Measurements from ENCODE around the gene WDR33.

The WDR33 gene

DNA sequence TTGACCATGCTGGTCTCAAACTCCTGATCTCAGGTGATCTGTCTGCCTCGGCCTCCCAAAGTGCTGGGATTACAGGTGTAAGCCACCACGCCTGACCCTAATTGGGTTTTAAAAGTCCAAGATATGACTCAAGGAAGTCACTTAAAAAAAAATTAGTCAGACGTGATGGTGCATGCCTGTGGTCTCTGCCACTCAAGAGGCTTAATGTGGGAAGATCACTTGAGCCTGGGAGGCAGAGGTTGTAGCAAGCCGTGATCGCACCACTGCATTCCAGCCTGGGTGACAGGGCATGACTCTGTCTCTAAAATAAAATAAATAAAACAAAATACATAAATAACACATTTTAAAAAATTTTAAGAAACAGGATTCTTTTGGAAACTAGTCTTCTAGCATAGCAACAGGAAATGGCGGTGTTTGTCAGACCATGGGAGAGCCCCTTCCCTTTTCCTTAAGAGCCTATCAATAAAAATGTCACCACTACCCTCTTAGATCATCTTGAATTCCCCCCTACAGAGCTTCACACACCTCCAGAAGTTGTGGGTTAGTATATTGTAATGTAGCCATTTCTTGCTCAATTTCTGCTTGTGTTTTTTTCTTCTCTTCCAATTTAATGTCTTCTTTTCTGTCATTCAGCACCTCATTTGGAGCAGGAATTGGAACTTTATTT is 89.5 kb downstream of the WDR33 start:
- Histone ChIP-seq H3K4me1 (ENCODE audit: control insufficient read depth in 1 of 2, insufficient read depth in 1 of 2, low read depth in 1 of 2, low read length in 1 of 2) (no peaks in the 10 kb centered on the region), H3K4me3 (ENCODE audit: low read depth in 1 of 2, low read length in 1 of 2) (no peak overlapping the region), H3K36me3 (peaks cover 81% of the 10 kb centered on the region), H3K27me3 (no peaks in the 10 kb centered on the region), H3K27ac (no peak overlapping the region), H3K9me3 (no peaks in the 10 kb centered on the region)
- TF ChIP-seq, protein P1, sequence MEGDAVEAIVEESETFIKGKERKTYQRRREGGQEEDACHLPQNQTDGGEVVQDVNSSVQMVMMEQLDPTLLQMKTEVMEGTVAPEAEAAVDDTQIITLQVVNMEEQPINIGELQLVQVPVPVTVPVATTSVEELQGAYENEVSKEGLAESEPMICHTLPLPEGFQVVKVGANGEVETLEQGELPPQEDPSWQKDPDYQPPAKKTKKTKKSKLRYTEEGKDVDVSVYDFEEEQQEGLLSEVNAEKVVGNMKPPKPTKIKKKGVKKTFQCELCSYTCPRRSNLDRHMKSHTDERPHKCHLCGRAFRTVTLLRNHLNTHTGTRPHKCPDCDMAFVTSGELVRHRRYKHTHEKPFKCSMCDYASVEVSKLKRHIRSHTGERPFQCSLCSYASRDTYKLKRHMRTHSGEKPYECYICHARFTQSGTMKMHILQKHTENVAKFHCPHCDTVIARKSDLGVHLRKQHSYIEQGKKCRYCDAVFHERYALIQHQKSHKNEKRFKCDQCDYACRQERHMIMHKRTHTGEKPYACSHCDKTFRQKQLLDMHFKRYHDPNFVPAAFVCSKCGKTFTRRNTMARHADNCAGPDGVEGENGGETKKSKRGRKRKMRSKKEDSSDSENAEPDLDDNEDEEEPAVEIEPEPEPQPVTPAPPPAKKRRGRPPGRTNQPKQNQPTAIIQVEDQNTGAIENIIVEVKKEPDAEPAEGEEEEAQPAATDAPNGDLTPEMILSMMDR (IDR thresholded peaks at IDR 0.05), result no peak

DNA sequence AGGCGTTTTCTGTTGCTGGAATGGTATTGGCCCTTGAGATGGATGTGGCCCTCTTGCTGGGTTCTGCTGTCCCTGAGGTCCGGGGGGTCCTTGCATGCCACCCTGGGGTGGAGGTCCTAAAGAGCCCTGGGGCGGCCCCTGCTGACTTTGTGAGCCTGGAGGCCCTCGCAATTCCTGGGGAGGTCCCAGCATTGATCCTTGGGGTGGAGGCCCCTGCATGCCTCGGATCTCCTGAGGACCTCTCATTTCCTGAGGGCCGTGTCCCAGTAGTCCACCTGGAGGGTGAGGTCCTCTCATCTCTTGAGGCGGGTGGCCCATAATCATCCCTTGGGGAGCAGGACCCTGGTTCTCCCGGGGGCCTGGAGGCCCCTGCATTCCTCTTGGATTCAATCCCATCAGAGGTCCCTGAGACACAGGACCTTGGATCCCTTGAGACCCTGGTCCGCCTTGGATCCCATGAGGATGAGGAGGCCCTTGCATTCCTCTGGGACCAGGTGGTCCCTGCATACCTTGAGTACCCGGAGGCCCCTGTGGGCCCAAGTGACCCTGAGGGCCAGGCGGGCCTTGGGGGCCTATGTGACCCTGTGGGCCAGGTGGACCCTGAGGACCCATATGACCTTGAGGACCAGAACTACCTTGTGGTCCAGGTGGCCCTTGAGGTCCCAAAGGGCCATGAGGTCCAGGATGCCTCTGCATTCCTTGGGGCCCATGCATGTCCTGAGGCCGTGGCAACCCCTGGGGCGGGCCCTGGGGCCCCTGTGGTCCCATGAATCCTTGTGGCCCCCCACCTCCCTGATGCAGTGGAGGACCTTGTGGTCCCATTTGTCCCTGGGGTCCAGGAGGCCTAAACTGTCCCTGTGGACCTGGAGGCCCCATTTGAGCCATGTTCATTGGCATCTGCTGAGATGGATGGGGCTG is 91.4 kb downstream of the WDR33 start:
- TF ChIP-seq, protein P1 (IDR thresholded peaks at IDR 0.05), result no peak
- no peak overlapping the region for H3K27ac ChIP-seq
- no peaks in the 10 kb centered on the region for H3K9me3 ChIP-seq
- no peak overlapping the region for H3K4me3 ChIP-seq (ENCODE audit: low read depth in 1 of 2, low read length in 1 of 2)
- H3K27me3 ChIP-seq, result no peaks in the 10 kb centered on the region
- no peaks in the 10 kb centered on the region for H3K4me1 ChIP-seq (ENCODE audit: control insufficient read depth in 1 of 2, insufficient read depth in 1 of 2, low read depth in 1 of 2, low read length in 1 of 2)
- peaks cover 87% of the 10 kb centered on the region for H3K36me3 ChIP-seq

DNA sequence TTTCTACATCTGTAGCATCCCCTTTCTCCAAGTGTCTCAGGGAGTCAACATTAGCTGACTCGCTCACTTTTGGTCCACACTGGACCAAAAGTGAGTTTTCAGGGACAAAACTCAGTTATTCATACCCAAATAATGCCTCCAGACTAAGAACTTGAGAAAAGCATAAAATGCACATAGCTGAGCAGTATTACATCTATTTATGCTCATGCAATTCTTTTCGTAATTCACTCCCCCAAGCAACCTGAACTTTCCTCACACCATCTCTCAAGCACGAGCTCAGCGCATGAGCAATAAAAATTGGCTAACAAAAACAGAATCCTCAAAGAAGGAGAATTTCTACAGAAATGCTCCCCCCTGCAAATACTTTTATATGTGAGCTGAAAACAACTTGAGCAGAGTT is 92.7 kb downstream of the WDR33 start:
- Histone ChIP-seq H3K36me3 (peaks cover 82% of the 10 kb centered on the region), H3K27ac (no peak overlapping the region), H3K9me3 (no peaks in the 10 kb centered on the region), H3K4me3 (ENCODE audit: low read depth in 1 of 2, low read length in 1 of 2) (no peak overlapping the region), H3K27me3 (no peaks in the 10 kb centered on the region), H3K4me1 (ENCODE audit: control insufficient read depth in 1 of 2, insufficient read depth in 1 of 2, low read depth in 1 of 2, low read length in 1 of 2) (no peaks in the 10 kb centered on the region)
- TF ChIP-seq, protein P1 (IDR thresholded peaks at IDR 0.05), result no peak

DNA sequence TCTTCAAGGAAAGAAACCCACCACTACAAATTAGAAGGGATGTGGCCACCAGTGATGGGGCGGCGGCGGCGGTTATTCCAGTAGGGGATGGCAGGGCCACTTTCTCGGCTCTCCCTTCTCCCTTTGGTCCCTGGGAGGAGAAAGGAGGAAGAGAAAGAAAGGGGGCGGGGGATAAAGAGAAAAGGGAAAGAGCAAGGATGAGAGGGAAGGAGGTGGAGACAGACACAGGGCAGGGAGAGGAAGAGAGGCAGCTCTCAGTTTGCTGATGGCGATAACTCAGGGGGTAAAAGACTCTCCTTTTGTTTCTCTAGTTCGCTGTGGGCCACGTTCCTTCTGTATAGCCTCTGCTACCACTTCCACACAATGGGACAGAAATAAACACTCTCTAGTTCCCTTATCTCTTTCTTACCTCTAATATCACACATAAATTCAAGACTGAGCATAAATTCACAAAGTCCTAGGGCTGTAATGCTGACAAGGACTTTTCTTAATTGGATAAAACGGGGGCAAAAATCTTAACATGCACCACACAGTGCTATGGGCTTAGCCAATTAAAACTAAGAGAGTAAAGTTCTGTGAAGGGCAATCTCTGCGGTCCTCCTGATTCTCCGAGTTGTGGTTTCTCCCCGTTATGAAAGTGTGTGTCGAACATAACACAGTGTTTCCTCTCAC is 95.1 kb downstream of the WDR33 start:
- Histone ChIP-seq H3K4me1 (ENCODE audit: control insufficient read depth in 1 of 2, insufficient read depth in 1 of 2, low read depth in 1 of 2, low read length in 1 of 2) (no peaks in the 10 kb centered on the region), H3K4me3 (ENCODE audit: low read depth in 1 of 2, low read length in 1 of 2) (no peak overlapping the region), H3K9me3 (no peaks in the 10 kb centered on the region), H3K27me3 (no peaks in the 10 kb centered on the region), H3K36me3 (peaks cover 59% of the 10 kb centered on the region), H3K27ac (no peak overlapping the region)
- TF ChIP-seq, protein P1 (IDR thresholded peaks at IDR 0.05), result no peak

DNA sequence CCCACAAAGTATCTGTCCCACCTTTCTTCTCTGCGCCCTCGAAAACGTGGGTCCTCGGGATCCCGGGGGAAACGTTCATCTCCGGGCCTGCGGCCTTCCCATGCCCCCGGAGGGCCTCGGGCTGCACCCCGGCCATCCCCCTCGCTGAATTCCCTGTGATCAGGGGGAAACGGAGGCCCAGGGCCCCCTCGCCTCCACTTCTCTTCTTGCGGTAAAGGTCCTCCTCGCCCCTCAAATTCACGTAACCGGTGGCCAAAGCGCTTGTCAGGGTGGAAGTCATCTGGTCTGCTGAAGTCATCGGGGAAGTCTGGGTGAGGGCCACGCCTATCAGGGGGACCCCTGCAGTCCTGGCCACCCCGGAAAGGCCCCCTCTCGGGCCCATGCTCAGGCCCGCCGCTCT is 97.4 kb downstream of the WDR33 start:
- Histone ChIP-seq H3K9me3 (no peaks in the 10 kb centered on the region), H3K4me3 (ENCODE audit: low read depth in 1 of 2, low read length in 1 of 2) (no peak overlapping the region), H3K27ac (no peak overlapping the region), H3K4me1 (ENCODE audit: control insufficient read depth in 1 of 2, insufficient read depth in 1 of 2, low read depth in 1 of 2, low read length in 1 of 2) (no peaks in the 10 kb centered on the region), H3K27me3 (no peaks in the 10 kb centered on the region), H3K36me3 (peaks cover 56% of the 10 kb centered on the region)
- TF ChIP-seq, protein P1 (IDR thresholded peaks at IDR 0.05), result no peak
